Caco-2 (cell line): ENCODE data around the gene MKRN2. TPM values are rescaled to one million over a fixed set of nuclear protein-coding genes. Genes with fewer than 3 reads are reported as not detected.

Experiments used
- BruUV-seq: library from RNA; stranded (reverse); fragments of 400-500 nt; replicated peaks from 2 replicates; lab custom pipeline; 2021; lab: Mats Ljungman, UMichigan
- CTCF ChIA-PET: fragments of 300-600 bp; sonication (Branson Sonifier 250); formaldehyde crosslinking; loops from one replicate; lab custom pipeline; 2022; ENCODE audit warnings: antibody characterized with exemption; lab: Charles Lee
- POLR2A ChIA-PET: fragments of 300-600 bp; sonication (Branson Sonifier 250); formaldehyde crosslinking; loops from one replicate; lab custom pipeline; 2022; ENCODE audit warnings: antibody characterized with exemption; lab: Charles Lee
- DNase-seq, 2 experiments: peaks; one replicate each; pipeline versions ENCODE4 v3.0.0 to v3.0.0-alpha.2; 2020 to 2022
- H3K27me3 ChIP-seq: replicated peaks from 2 replicates; pipeline ENCODE4 v1.6.0; 2011; ENCODE audit warnings: low read length; ENCODE audit not compliant: control insufficient read depth, insufficient read depth
- H3K36me3 ChIP-seq: 2 replicates; pipeline ENCODE4 v1.5.1; 2011; ENCODE audit warnings: low read length; ENCODE audit not compliant: control insufficient read depth, insufficient read depth
- H3K4me1 ChIP-seq: fragments of 250-450 bp; sonication (Bioruptor Pico); 2 replicates; pipeline ENCODE4 v1.5.1; 2020; ENCODE audit warnings: mild to moderate bottlenecking
- H3K4me3 ChIP-seq: 2 replicates; pipeline ENCODE4 v1.5.1; 2011; ENCODE audit warnings: low read depth, mild to moderate bottlenecking, control low read depth, low read length
- H3K9me3 ChIP-seq: fragments of 250-450 bp; sonication (Bioruptor Pico); 2 replicates; pipeline ENCODE4 v1.5.1; 2020; ENCODE audit warnings: mild to moderate bottlenecking, moderate library complexity
- H3K27ac Mint-ChIP-seq: one replicate; pipeline ENCODE4 v1.8.0; 2022; ENCODE audit warnings: mixed read lengths; ENCODE audit not compliant: unreplicated experiment
- H3K27me3 Mint-ChIP-seq: one replicate; pipeline ENCODE4 v1.8.0; 2022; ENCODE audit warnings: mixed read lengths; ENCODE audit not compliant: insufficient read depth, unreplicated experiment
- H3K36me3 Mint-ChIP-seq: one replicate; pipeline ENCODE4 v1.8.0; 2022; ENCODE audit warnings: mild to moderate bottlenecking, mixed read lengths; ENCODE audit not compliant: insufficient read depth, unreplicated experiment
- H3K4me1 Mint-ChIP-seq: one replicate; pipeline ENCODE4 v1.8.0; 2022; ENCODE audit warnings: low read depth, mixed read lengths; ENCODE audit not compliant: unreplicated experiment
- H3K4me3 Mint-ChIP-seq: one replicate; pipeline ENCODE4 v1.8.0; 2022; ENCODE audit warnings: mild to moderate bottlenecking, moderate library complexity, mixed read lengths; ENCODE audit not compliant: unreplicated experiment
- H3K9me3 Mint-ChIP-seq: one replicate; pipeline ENCODE4 v1.8.0; 2022; ENCODE audit warnings: mixed read lengths; ENCODE audit not compliant: unreplicated experiment
- CTCF ChIP-seq, 2 experiments: fragments of 200-600 bp in 1 of 2; IDR thresholded peaks; 1 replicate in 1 of 2; 2 replicates in 1 of 2; pipeline versions ENCODE4 v1.5.1 to v1.8.0; 2011 to 2022; ENCODE audit warnings: antibody characterized with exemption in 1 of 2, control low read depth in 1 of 2, inconsistent platforms in 1 of 2, low read depth in 1 of 2, low read length in 1 of 2, mild to moderate bottlenecking in 1 of 2, moderate library complexity in 1 of 2; ENCODE audit not compliant: insufficient read depth in 1 of 2, severe bottlenecking in 1 of 2, unreplicated experiment in 1 of 2
- intact Hi-C: fragments of 100-400 bp; cut with micrococcal nuclease; formaldehyde crosslinking; loops from one replicate; pipeline ENCODE4 v1.10.0; 2022; ENCODE audit not compliant: unreplicated experiment
- total RNA-seq: library from RNA; stranded (reverse); gene quantifications from 2 replicates; pipeline ENCODE4 v1.2.3, GENCODE V29; 2022

The MKRN2 gene
- total RNA-seq, 1 experiment from 2014 or later, result 25.2 TPM

- H3K27me3 Mint-ChIP-seq, result no peaks in the 10 kb centered on the region
Measured at GRCh38 chr3:12515631-12516030, 41.3 kb upstream of the MKRN2 start.

GRCh38 chr3:12516873-12517272 is 40.0 kb upstream of the MKRN2 start:
- Mint-ChIP-seq H3K27ac (no peak overlapping the region), H3K9me3 (no peaks in the 10 kb centered on the region), H3K4me3 (no peak overlapping the region), H3K4me1 (no peaks in the 10 kb centered on the region), H3K36me3 (no peaks in the 10 kb centered on the region), H3K27me3 (no peaks in the 10 kb centered on the region)
- no peak for DNase-seq
- ChIA-PET CTCF (no interaction called here), POLR2A (no interaction called here)
- intact Hi-C loops, result no loop called here
- Histone ChIP-seq H3K27me3 (no peaks in the 10 kb centered on the region), H3K4me1 (no peaks in the 10 kb centered on the region), H3K9me3 (no peaks in the 10 kb centered on the region), H3K36me3 (no peaks in the 10 kb centered on the region; the same call in 1 of the 2 replicates), H3K4me3 (no peak overlapping the region)
- no peak for TF ChIP-seq CTCF (IDR thresholded peaks at IDR 0.05; ENCODE audit: insufficient read depth in 1 of 2, low read depth in 1 of 2, low read length in 1 of 2, severe bottlenecking in 1 of 2, unreplicated experiment in 1 of 2)
- BruUV-seq, result no TSS peak

More at GRCh38 chr3:12515631-12516030, 41.3 kb upstream of the MKRN2 start:
- Histone ChIP-seq H3K36me3 (no peaks in the 10 kb centered on the region; the same call in 1 of the 2 replicates), H3K4me1 (no peaks in the 10 kb centered on the region), H3K27me3 (no peaks in the 10 kb centered on the region), H3K4me3 (no peak overlapping the region), H3K9me3 (no peaks in the 10 kb centered on the region)
- no peak overlapping the region for H3K27ac Mint-ChIP-seq
- no peaks in the 10 kb centered on the region for H3K36me3 Mint-ChIP-seq
- intact Hi-C loops, result no loop called here
- no TSS peak for BruUV-seq
- DNase-seq, result no peak
- H3K4me3 Mint-ChIP-seq, result no peak overlapping the region
- no peak for TF ChIP-seq CTCF (IDR thresholded peaks at IDR 0.05; ENCODE audit: insufficient read depth in 1 of 2, low read depth in 1 of 2, low read length in 1 of 2, severe bottlenecking in 1 of 2, unreplicated experiment in 1 of 2)
- no peaks in the 10 kb centered on the region for H3K4me1 Mint-ChIP-seq
- CTCF ChIA-PET, result no interaction called here
- H3K9me3 Mint-ChIP-seq, result no peaks in the 10 kb centered on the region
- POLR2A ChIA-PET, result no interaction called here

GRCh38 chr3:12518261-12519028 is 38.4 kb upstream of the MKRN2 start:
- H3K4me1 Mint-ChIP-seq, result no peaks in the 10 kb centered on the region
- intact Hi-C loops, result no loop called here
- POLR2A ChIA-PET, result no interaction called here
- Histone ChIP-seq H3K27me3 (no peaks in the 10 kb centered on the region), H3K4me3 (no peak overlapping the region), H3K36me3 (no peaks in the 10 kb centered on the region; the same call in 1 of the 2 replicates), H3K9me3 (no peaks in the 10 kb centered on the region), H3K4me1 (no peaks in the 10 kb centered on the region)
- no TSS peak for BruUV-seq
- no peak for DNase-seq
- CTCF ChIA-PET, result no interaction called here
- no peak overlapping the region for H3K4me3 Mint-ChIP-seq
- H3K36me3 Mint-ChIP-seq, result no peaks in the 10 kb centered on the region
- H3K27me3 Mint-ChIP-seq, result no peaks in the 10 kb centered on the region
- no peaks in the 10 kb centered on the region for H3K9me3 Mint-ChIP-seq
- TF ChIP-seq CTCF (IDR thresholded peaks at IDR 0.05; ENCODE audit: insufficient read depth in 1 of 2, low read depth in 1 of 2, low read length in 1 of 2, severe bottlenecking in 1 of 2, unreplicated experiment in 1 of 2), result no peak
- no peak overlapping the region for H3K27ac Mint-ChIP-seq
